K562 (cell line): ENCODE results near the gene TMEM63C. TPM values are rescaled to one million over a fixed set of nuclear protein-coding genes. Genes with fewer than 3 reads are reported as not detected.

Experiments
- ATAC-seq: fragments of 200-7000 bp; cut with Tn5 transposase; 3 replicates; pipeline ENCODE4 v1.9.1; 2020; ENCODE audit warnings: moderate library complexity
- BruUV-seq: library from RNA; stranded (reverse); fragments of 400-500 nt; replicated peaks from 2 replicates; lab custom pipeline; 2021; lab: Mats Ljungman, UMichigan
- CTCF ChIA-PET: fragments of 300-600 bp; formaldehyde crosslinking; extraction: SDS; loops from one replicate; lab custom pipeline; 2021; ENCODE audit warnings: low intra/inter-chr PET ratio; lab: Yijun Ruan, JAX
- POLR2A ChIA-PET: fragments of 300-600, 350-650 bp; sonication (Branson Sonifier 250); formaldehyde crosslinking; extraction: SDS; loops from one replicate; lab custom pipeline; 2021; ENCODE audit warnings: antibody characterized with exemption, inconsistent platforms; lab: Yijun Ruan, JAX
- DNase-seq, 4 experiments: peaks; one replicate each; pipeline versions ENCODE4 v3.0.0 to v3.0.0-alpha.2; 2011 to 2018; ENCODE audit warnings: low spot score in 3 of 4, mixed read lengths in 3 of 4; ENCODE audit errors: extremely low read depth in 1 of 4
- FAIRE-seq: peaks from 2 replicates; lab custom pipeline; 2011; peaks lifted over from hg19 to GRCh38; lab: Jason Lieb, UNC
- H2AFZ ChIP-seq: 2 replicates; pipeline ENCODE4 v1.6.0; 2011; ENCODE audit warnings: low read depth, low read length, control low read depth, inconsistent platforms
- H3K27ac ChIP-seq: fragments of 200-600 bp; 3 replicates; pipeline ENCODE4 v1.8.0; 2011; ENCODE audit warnings: low read depth, mild to moderate bottlenecking, control low read depth, inconsistent platforms, low read length, moderate library complexity, mixed read lengths; ENCODE audit errors: extremely low read depth
- H3K27me3 ChIP-seq, 2 experiments: fragments of 300-600 bp in 1 of 2; 2 replicates in 1 of 2; 3 replicates in 1 of 2; pipeline versions ENCODE4 v1.6.0 to v1.8.0; 2011; ENCODE audit warnings: inconsistent platforms in 2 of 2, low read length in 2 of 2, mild to moderate bottlenecking in 1 of 2, mixed read lengths in 1 of 2, moderate library complexity in 1 of 2; ENCODE audit not compliant: control insufficient read depth in 2 of 2, insufficient read depth in 2 of 2
- H3K36me3 ChIP-seq: fragments of 300-600 bp; 3 replicates; pipeline ENCODE4 v1.8.0; 2011; ENCODE audit warnings: mild to moderate bottlenecking, low read length, inconsistent platforms; ENCODE audit not compliant: control insufficient read depth, insufficient read depth
- H3K4me1 ChIP-seq, 2 experiments: fragments of 200-600 bp in 1 of 2; replicated peaks in 1 of 2; 2 replicates in 1 of 2; 3 replicates in 1 of 2; pipeline versions ENCODE4 v1.5.1 to v1.8.0; 2011; ENCODE audit warnings: inconsistent platforms in 2 of 2, low read length in 2 of 2, mild to moderate bottlenecking in 1 of 2, mixed read lengths in 1 of 2, moderate library complexity in 1 of 2; ENCODE audit not compliant: control insufficient read depth in 2 of 2, insufficient read depth in 2 of 2
- H3K4me2 ChIP-seq: 2 replicates; pipeline ENCODE4 v1.6.1; 2011; ENCODE audit warnings: low read length, control low read depth, inconsistent platforms, mixed read lengths; ENCODE audit not compliant: insufficient read depth
- H3K4me3 ChIP-seq: fragments of 200-600 bp; sonication (generic), shearing (Covaris generic); 2 replicates; pipeline ENCODE4 v1.5.1; 2016; ENCODE audit warnings: control low read depth, inconsistent platforms
- H3K79me2 ChIP-seq: fragments of 200-600 bp; 3 replicates; pipeline ENCODE4 v1.8.0; 2011; ENCODE audit warnings: low read length, inconsistent platforms; ENCODE audit not compliant: control insufficient read depth, insufficient read depth
- H3K9ac ChIP-seq, 2 experiments: 2 replicates each; pipeline versions ENCODE4 v1.6.0 to v1.6.1; 2011; ENCODE audit warnings: low read depth in 2 of 2, low read length in 2 of 2, control low read depth in 1 of 2, inconsistent platforms in 1 of 2, mild to moderate bottlenecking in 1 of 2, mixed read lengths in 1 of 2; ENCODE audit not compliant: insufficient read depth in 1 of 2
- H3K9me1 ChIP-seq: one replicate; pipeline ENCODE4 v1.6.0; 2011; ENCODE audit warnings: inconsistent platforms, mild to moderate bottlenecking, low read length, moderate library complexity; ENCODE audit not compliant: control insufficient read depth, insufficient read depth
- H3K9me3 ChIP-seq: replicated peaks from 2 replicates; pipeline ENCODE4 v1.5.1; 2011; ENCODE audit warnings: low read depth, low read length, inconsistent platforms; ENCODE audit not compliant: control insufficient read depth, insufficient read depth
- H4K20me1 ChIP-seq: replicated peaks from 2 replicates; pipeline ENCODE4 v1.6.1; 2011; ENCODE audit warnings: low read length, inconsistent platforms, mixed read lengths; ENCODE audit not compliant: control insufficient read depth, insufficient read depth
- ASH1L ChIP-seq: fragments of 450-650 bp; IDR thresholded peaks from 2 replicates; pipeline ENCODE4 v1.6.1; 2018; ENCODE audit warnings: borderline replicate concordance, mild to moderate bottlenecking, low read depth; ENCODE audit not compliant: partially characterized antibody
- ESRRA ChIP-seq: fragments of 450-650 bp; IDR thresholded peaks from 2 replicates; pipeline ENCODE4 v1.6.1; 2014; ENCODE audit warnings: low read depth, mild to moderate bottlenecking, moderate library complexity, borderline replicate concordance
- FOS ChIP-seq: IDR thresholded peaks from 3 replicates; pipeline ENCODE4 v1.6.1; 2011; ENCODE audit not compliant: insufficient read length; ENCODE audit errors: extremely low read depth
- FOXA3 ChIP-seq, 2 experiments: fragments of 450-650 bp in 1 of 2; sonication (generic) in 1 of 2; formaldehyde crosslinking; IDR thresholded peaks in 1 of 2; conservative IDR thresholded peaks in 1 of 2; 2 replicates each; pipeline versions ENCODE4 v1.4.0 to v1.8.0; 2020 to 2022; ENCODE audit warnings: mild to moderate bottlenecking in 2 of 2, missing genetic modification reagents in 1 of 2
- KLF13 ChIP-seq: fragments of 450-650 bp; IDR thresholded peaks from 2 replicates; pipeline ENCODE4 v1.6.1; 2016; ENCODE audit warnings: missing genetic modification characterization, low read depth, mild to moderate bottlenecking, missing compliant biosample characterization, moderate library complexity, borderline replicate concordance
- NFE2L1 ChIP-seq: fragments of 450-650 bp; IDR thresholded peaks from 2 replicates; pipeline ENCODE4 v1.6.1; 2016; ENCODE audit warnings: missing genetic modification characterization, low read depth, mild to moderate bottlenecking, missing compliant biosample characterization, moderate library complexity, borderline replicate concordance
- NFYB ChIP-seq: IDR thresholded peaks from 2 replicates; pipeline ENCODE4 v1.6.1; 2011; ENCODE audit warnings: mild to moderate bottlenecking, moderate library complexity; ENCODE audit not compliant: insufficient read length; ENCODE audit errors: extremely low read depth
- NR2F6 ChIP-seq: fragments of 450-650 bp; formaldehyde crosslinking; IDR thresholded peaks from 2 replicates; pipeline ENCODE4 v1.4.0; 2020; ENCODE audit warnings: mild to moderate bottlenecking
- RFX7 ChIP-seq: fragments of 250-450 bp; sonication (Bioruptor Pico); IDR thresholded peaks from 2 replicates; pipeline ENCODE4 v1.5.1; 2021; ENCODE audit warnings: mild to moderate bottlenecking
- SREBF1 ChIP-seq: fragments of 150-350 bp; IDR thresholded peaks from 2 replicates; pipeline ENCODE4 v1.6.1; 2014; ENCODE audit warnings: antibody characterized with exemption, low read depth, low read length, borderline replicate concordance
- ZEB2 ChIP-seq: fragments of 450-650 bp; IDR thresholded peaks from 2 replicates; pipeline ENCODE4 v1.6.1; 2016
- ZNF146 ChIP-seq: IDR thresholded peaks from one replicate; pipeline ENCODE4 v1.6.1; 2018; ENCODE audit warnings: missing compliant biosample characterization; ENCODE audit not compliant: unreplicated experiment
- ZNF3 ChIP-seq: fragments of 250-450 bp; sonication (Bioruptor Pico); IDR thresholded peaks from 2 replicates; pipeline ENCODE4 v1.5.0; 2021; ENCODE audit warnings: mild to moderate bottlenecking, moderate library complexity
- ZNF324 ChIP-seq: fragments of 250-450 bp; sonication (Bioruptor Pico); IDR thresholded peaks from 2 replicates; pipeline ENCODE4 v1.4.0; 2020; ENCODE audit warnings: mild to moderate bottlenecking
- WGBS: fragments of 100-300 bp; shearing (Covaris generic); methylation state at CpG from one replicate; pipeline ENCODE4 v1.1.6; 2016; ENCODE audit warnings: low coverage, mixed read lengths; ENCODE audit not compliant: insufficient coverage; ENCODE audit errors: missing lambda C conversion rate; 5-methylcytosine and 5-hydroxymethylcytosine counted together
- in situ Hi-C: fragments of 300-500 bp; cut with MboI; formaldehyde crosslinking; loops from 4 replicates; pipeline ENCODE4 v1.15.0; 2018; ENCODE audit warnings: inconsistent platforms, mixed read lengths
- intact Hi-C: fragments of 100-400 bp; cut with micrococcal nuclease; formaldehyde crosslinking; loops from 2 replicates; pipeline ENCODE4 v1.14.2; 2022
- polyA plus RNA-seq, 8 experiments: library from polyadenylated mRNA; depleted of rRNA in 4 of 8; stranded (reverse) in 5 of 8; unstranded in 3 of 8; fragments of >200 nt; fragmentation: Nextera tagmentation in 2 of 8; fragmentation: Illumina TruSeq in 1 of 8; extraction: Ambion mirVana in 2 of 8; extraction: Trizol in 1 of 8; gene quantifications; 2 replicates each; pipeline versions ENCODE4 v1.2.1 to v1.2.3, GENCODE V29; 2011 to 2014; ENCODE audit warnings: inconsistent platforms in 1 of 8, missing spikeins in 1 of 8
- total RNA-seq, 7 experiments: library from RNA; depleted of rRNA in 6 of 7; stranded (reverse); fragments of >200 nt in 6 of 7; fragmentation: Illumina TruSeq in 2 of 7; extraction: Trizol in 2 of 7; gene quantifications; 2 replicates each; pipeline versions ENCODE4 v1.2.1 to v1.2.3, GENCODE V29; 2011 to 2021; ENCODE audit warnings: low replicate concordance in 1 of 7
- TF ChIP-seq, protein P1 (sequence below): sonication (generic); formaldehyde crosslinking; IDR thresholded peaks from 2 replicates; pipeline ENCODE4 v1.8.0; 2023; ENCODE audit warnings: missing genetic modification reagents, mild to moderate bottlenecking, borderline replicate concordance
- TF ChIP-seq, protein P2 (sequence below): sonication (generic); formaldehyde crosslinking; IDR thresholded peaks from 2 replicates; pipeline ENCODE4 v1.8.0; 2023; ENCODE audit warnings: mild to moderate bottlenecking, missing genetic modification reagents
- TF ChIP-seq, protein P3 (sequence below): sonication (generic); formaldehyde crosslinking; IDR thresholded peaks from 2 replicates; pipeline ENCODE4 v1.9.0; 2022; ENCODE audit warnings: mild to moderate bottlenecking, missing genetic modification reagents

The TMEM63C gene
- total and polyA plus RNA-seq, 9 of the 15 experiments (the other 6 are each of a cell fraction or from before 2014, with no cell fraction given): 0.07 TPM; not detected in 8

DNA sequence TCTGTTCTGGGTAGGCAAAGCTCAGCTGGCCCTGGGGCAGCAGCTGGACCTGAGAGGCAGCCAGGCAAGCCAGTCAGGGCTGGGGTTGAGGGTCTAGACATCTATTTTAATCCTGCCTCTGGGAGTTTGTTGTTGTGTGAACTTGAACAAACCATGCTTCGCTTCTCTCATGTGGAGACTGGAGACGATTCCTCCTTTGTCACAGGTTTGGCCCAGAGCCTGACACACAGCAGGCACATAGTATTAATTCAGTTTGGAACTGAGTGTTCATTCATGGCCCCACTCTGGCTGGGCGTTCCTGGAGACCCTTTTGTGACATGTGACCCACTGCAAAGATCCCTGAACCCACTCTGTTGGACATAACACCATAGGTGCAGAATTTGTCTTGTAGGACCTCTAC, 50.1 kb downstream of the TMEM63C start:
- Histone ChIP-seq H3K9me1 (no peaks in the 10 kb centered on the region), H3K9me3 (no peaks in the 10 kb centered on the region), H3K36me3 (no peaks in the 10 kb centered on the region), H3K27ac (no peak overlapping the region), H3K79me2 (no peaks in the 10 kb centered on the region), H3K9ac (no peak overlapping the region), H3K4me1 (no peaks in the 10 kb centered on the region), H3K4me3 (no peak overlapping the region), H2AFZ (no peak overlapping the region), H3K27me3 (peaks cover 5 to 23% of the 10 kb centered on the region in 2 experiments; a peak in 4 of 5 replicates), H3K4me2 (no peak overlapping the region), H4K20me1 (no peaks in the 10 kb centered on the region)
- intact Hi-C loops: no loop called here
- no peak for DNase-seq
- no TSS peak for BruUV-seq
- ChIA-PET CTCF (no interaction called here), POLR2A (no interaction called here)
- ATAC-seq: no peak
- in situ Hi-C loops: no loop called here
- FAIRE-seq: no peak
- 0% methylated on average over 3 of the region's 3 CpGs for WGBS
- TF ChIP-seq NFYB (no peak), ZEB2 (no peak), ASH1L (no peak), NR2F6 (CRISPR knock-in tag) (no peak), FOXA3 (CRISPR knock-in tag; conservative IDR thresholded peaks at IDR 0.05 in 1 of 2, IDR thresholded peaks at IDR 0.05 in 1 of 2) (no peak), FOS (no peak), SREBF1 (no peak), ZNF146 (no peak), KLF13 (tag) (no peak), ZNF324 (CRISPR knock-in tag) (no peak), RFX7 (CRISPR knock-in tag) (no peak), NFE2L1 (tag) (no peak), ESRRA (no peak), ZNF3 (CRISPR knock-in tag) (no peak)
- TF ChIP-seq, protein P1, sequence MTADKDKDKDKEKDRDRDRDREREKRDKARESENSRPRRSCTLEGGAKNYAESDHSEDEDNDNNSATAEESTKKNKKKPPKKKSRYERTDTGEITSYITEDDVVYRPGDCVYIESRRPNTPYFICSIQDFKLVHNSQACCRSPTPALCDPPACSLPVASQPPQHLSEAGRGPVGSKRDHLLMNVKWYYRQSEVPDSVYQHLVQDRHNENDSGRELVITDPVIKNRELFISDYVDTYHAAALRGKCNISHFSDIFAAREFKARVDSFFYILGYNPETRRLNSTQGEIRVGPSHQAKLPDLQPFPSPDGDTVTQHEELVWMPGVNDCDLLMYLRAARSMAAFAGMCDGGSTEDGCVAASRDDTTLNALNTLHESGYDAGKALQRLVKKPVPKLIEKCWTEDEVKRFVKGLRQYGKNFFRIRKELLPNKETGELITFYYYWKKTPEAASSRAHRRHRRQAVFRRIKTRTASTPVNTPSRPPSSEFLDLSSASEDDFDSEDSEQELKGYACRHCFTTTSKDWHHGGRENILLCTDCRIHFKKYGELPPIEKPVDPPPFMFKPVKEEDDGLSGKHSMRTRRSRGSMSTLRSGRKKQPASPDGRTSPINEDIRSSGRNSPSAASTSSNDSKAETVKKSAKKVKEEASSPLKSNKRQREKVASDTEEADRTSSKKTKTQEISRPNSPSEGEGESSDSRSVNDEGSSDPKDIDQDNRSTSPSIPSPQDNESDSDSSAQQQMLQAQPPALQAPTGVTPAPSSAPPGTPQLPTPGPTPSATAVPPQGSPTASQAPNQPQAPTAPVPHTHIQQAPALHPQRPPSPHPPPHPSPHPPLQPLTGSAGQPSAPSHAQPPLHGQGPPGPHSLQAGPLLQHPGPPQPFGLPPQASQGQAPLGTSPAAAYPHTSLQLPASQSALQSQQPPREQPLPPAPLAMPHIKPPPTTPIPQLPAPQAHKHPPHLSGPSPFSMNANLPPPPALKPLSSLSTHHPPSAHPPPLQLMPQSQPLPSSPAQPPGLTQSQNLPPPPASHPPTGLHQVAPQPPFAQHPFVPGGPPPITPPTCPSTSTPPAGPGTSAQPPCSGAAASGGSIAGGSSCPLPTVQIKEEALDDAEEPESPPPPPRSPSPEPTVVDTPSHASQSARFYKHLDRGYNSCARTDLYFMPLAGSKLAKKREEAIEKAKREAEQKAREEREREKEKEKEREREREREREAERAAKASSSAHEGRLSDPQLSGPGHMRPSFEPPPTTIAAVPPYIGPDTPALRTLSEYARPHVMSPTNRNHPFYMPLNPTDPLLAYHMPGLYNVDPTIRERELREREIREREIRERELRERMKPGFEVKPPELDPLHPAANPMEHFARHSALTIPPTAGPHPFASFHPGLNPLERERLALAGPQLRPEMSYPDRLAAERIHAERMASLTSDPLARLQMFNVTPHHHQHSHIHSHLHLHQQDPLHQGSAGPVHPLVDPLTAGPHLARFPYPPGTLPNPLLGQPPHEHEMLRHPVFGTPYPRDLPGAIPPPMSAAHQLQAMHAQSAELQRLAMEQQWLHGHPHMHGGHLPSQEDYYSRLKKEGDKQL (CRISPR knock-in tag): no peak
- TF ChIP-seq, protein P2, sequence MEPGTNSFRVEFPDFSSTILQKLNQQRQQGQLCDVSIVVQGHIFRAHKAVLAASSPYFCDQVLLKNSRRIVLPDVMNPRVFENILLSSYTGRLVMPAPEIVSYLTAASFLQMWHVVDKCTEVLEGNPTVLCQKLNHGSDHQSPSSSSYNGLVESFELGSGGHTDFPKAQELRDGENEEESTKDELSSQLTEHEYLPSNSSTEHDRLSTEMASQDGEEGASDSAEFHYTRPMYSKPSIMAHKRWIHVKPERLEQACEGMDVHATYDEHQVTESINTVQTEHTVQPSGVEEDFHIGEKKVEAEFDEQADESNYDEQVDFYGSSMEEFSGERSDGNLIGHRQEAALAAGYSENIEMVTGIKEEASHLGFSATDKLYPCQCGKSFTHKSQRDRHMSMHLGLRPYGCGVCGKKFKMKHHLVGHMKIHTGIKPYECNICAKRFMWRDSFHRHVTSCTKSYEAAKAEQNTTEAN (CRISPR knock-in tag): no peak
- TF ChIP-seq, protein P3, sequence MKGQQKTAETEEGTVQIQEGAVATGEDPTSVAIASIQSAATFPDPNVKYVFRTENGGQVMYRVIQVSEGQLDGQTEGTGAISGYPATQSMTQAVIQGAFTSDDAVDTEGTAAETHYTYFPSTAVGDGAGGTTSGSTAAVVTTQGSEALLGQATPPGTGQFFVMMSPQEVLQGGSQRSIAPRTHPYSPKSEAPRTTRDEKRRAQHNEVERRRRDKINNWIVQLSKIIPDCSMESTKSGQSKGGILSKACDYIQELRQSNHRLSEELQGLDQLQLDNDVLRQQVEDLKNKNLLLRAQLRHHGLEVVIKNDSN (CRISPR knock-in tag): no peak
